ENCODE results near the gene TTC34. TPM values are rescaled to one million over a fixed set of nuclear protein-coding genes. Genes with fewer than 3 reads are reported as not detected.

Gene TTC34
- total and polyA plus RNA-seq, 9 donors: 0.12 to 3.2 (median 2.2) TPM

GRCh38 chr1:2783435-2784397 is 17.8 kb downstream of the TTC34 start:
- H3K27me3 ChIP-seq: no peaks in the 10 kb centered on the region
- no peaks in the 10 kb centered on the region for H3K36me3 ChIP-seq
- no peak for TF ChIP-seq POLR2A (IDR thresholded peaks at IDR 0.05)
- TF ChIP-seq EP300 (IDR thresholded peaks at IDR 0.05): no peak
- no peak for TF ChIP-seq CTCF (IDR thresholded peaks at IDR 0.05)
- no peaks in the 10 kb centered on the region for H3K4me1 ChIP-seq (ENCODE audit: insufficient read depth)
- H3K9me3 ChIP-seq: no peaks in the 10 kb centered on the region
- intact Hi-C loops (cut with DNase I): no loop called here
- H3K27ac ChIP-seq: no peak overlapping the region
- WGBS, 3 donors: 75 to 81% (median 80%) methylated on average over 29 to 30 of the region's 30 CpGs
- no peak for DNase-seq
- H3K4me3 ChIP-seq: no peak overlapping the region

- no peak for DNase-seq
- H3K27me3 ChIP-seq: no peaks in the 10 kb centered on the region
- H3K4me3 ChIP-seq: no peak overlapping the region
- H3K4me1 ChIP-seq (ENCODE audit: insufficient read depth): no peaks in the 10 kb centered on the region
- no peak for TF ChIP-seq EP300 (IDR thresholded peaks at IDR 0.05)
- TF ChIP-seq CTCF (IDR thresholded peaks at IDR 0.05): no peak
- TF ChIP-seq POLR2A (IDR thresholded peaks at IDR 0.05): no peak
- 78 to 89% (median 80%) methylated on average over 5 of the region's 5 CpGs for WGBS, 3 donors
- intact Hi-C loops (cut with DNase I): no loop called here
- no peak overlapping the region for H3K27ac ChIP-seq
- no peaks in the 10 kb centered on the region for H3K36me3 ChIP-seq
- no peaks in the 10 kb centered on the region for H3K9me3 ChIP-seq
These were observed 18.4 kb downstream of the TTC34 start for GRCh38 chr1:2783069-2783434.

- WGBS, 3 donors: 57 to 64% (median 63%) methylated on average over 2 of the region's 2 CpGs
- TF ChIP-seq POLR2A (IDR thresholded peaks at IDR 0.05) (no peak), CTCF (IDR thresholded peaks at IDR 0.05) (no peak), EP300 (IDR thresholded peaks at IDR 0.05) (no peak)
- H3K27me3 ChIP-seq: no peaks in the 10 kb centered on the region
- no peak overlapping the region for H3K4me3 ChIP-seq
- DNase-seq: no peak
- H3K9me3 ChIP-seq: no peaks in the 10 kb centered on the region
- H3K27ac ChIP-seq: no peak overlapping the region
- H3K4me1 ChIP-seq (ENCODE audit: insufficient read depth): no peaks in the 10 kb centered on the region
- intact Hi-C loops (cut with DNase I): no loop called here
- no peaks in the 10 kb centered on the region for H3K36me3 ChIP-seq
These were observed 19.9 kb downstream of the TTC34 start for GRCh38 chr1:2781627-2782026.

- no peaks in the 10 kb centered on the region for H3K9me3 ChIP-seq
- no peaks in the 10 kb centered on the region for H3K36me3 ChIP-seq
- TF ChIP-seq CTCF (IDR thresholded peaks at IDR 0.05) (no peak), EP300 (IDR thresholded peaks at IDR 0.05) (no peak), POLR2A (IDR thresholded peaks at IDR 0.05) (no peak)
- no peak for DNase-seq
- WGBS, 3 donors: 5 to 12% (median 10%) methylated on average over 3 of the region's 3 CpGs
- no peaks in the 10 kb centered on the region for H3K4me1 ChIP-seq (ENCODE audit: insufficient read depth)
- H3K27me3 ChIP-seq: no peaks in the 10 kb centered on the region
- intact Hi-C loops (cut with DNase I): no loop called here
- no peak overlapping the region for H3K27ac ChIP-seq
- no peak overlapping the region for H3K4me3 ChIP-seq
These were observed 23.3 kb downstream of the TTC34 start for GRCh38 chr1:2778220-2778592.

Measured in ovary (tissue), 9 donors.